ENCODE data around the gene SH2D3A. TPM values are rescaled to one million over a fixed set of nuclear protein-coding genes. Genes with fewer than 3 reads are reported as not detected.
"Not testable (repeated sequence)": the region's sequence is repeated elsewhere in the genome, so short reads cannot be mapped to it uniquely, and the experiment has no call there.

Gene SH2D3A
- total RNA-seq, 2 donors from 2014 or later, result 16.4 to 33.0 TPM

DNA sequence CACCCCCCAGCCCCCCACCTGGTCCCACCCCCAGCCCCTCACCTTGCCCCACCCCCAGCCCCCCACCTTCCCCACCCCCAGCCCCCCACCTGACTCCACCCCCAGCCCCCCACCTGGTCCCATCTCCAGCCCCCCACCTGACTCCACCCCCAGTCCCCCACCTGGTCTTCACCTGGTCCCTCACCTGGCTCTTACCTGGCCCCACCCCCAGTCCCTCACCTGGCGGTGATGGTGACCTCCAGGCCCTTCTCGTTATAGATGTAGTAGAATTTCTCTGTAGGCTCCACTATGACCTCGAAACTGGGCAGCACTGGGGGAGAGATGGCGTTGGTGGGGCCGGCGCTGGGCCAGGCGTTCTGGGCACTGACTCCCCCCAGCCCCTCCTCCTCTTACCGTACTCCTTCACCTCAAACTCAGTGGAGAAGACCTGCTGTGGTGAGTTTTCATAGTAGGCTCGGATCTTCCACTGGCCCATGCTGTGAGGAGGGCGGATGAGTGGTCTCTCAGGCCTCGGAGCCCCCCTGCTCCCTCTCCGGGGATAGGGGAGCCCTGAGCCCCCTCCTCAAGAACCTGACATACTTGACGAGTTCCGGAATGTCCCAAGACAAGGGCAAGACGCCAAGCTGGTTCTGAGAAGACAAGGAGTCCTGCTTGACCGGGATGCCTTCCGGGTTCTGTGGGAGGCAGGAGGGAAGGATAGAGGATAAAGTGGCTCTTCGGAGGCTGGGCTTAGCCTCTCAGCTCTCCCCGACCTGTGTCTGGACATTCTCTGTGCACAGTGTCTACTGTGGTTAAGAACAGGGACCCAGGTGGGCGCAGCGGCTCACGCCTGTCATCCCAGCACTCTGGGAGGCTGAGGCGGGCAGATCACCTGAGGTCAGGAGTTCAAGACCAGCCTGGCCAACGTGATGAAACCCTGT is 53.2 kb downstream of the SH2D3A start:
- DNase-seq (ENCODE audit: low spot score in 2 of 2) (no peak), ATAC-seq (no peak)
- peaks cover 5 to 9% of the 10 kb centered on the region in 2 donors for H3K9me3 Mint-ChIP-seq
- no peak overlapping the region for H3K27ac Mint-ChIP-seq
- peaks cover 0 to 7% of the 10 kb centered on the region in 2 donors for H3K36me3 Mint-ChIP-seq

DNA sequence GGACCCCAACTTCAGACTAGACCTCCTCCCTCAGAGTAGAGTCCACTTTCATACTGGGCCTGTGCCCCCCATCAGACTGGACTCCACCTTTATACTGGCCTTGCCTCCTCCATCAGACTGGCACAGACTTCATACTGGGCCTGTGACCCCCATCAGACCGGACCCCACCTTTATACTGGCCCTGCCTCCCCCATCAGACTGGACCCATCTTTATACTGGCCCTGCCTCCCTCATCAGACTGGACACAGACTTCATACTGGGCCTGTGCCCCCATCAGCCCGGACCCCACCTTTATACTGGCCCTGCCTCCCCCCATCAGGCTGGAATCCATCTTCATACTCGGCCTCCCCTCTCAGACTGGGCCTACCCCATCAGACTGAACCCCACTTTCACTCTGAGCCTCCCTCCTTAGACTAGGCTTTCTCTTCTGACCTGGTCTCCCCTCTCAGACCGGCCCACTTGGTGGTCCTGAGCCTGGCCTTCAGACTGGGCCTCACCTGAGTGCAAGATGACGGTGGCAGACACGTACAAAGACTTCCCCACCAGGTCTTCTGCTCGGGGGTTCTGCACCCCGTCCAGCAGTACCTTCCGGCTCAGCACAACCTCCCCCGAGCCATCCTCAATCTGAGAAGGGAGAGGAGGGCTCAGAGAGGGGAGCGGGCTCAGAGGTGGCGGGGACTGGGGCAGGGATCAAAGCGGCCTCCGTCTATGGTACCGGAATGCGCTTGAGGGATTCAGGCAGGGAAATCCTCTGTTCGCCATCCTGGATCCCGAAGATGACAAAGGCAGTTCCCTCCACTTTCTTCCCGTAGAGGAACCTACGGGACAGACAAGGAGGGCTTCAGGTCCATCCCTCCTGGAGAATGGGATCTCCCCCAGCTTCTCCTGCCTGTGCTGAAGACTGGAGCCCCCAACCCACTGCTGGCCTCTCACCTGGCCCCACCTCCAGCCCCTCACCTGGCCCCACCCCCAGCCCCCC is 54.3 kb downstream of the SH2D3A start:
- ATAC-seq (no peak), DNase-seq (ENCODE audit: low spot score in 2 of 2) (no peak)
- Mint-ChIP-seq H3K9me3 (peaks cover 5 to 9% of the 10 kb centered on the region in 2 donors), H3K36me3 (peaks cover 0 to 7% of the 10 kb centered on the region in 2 donors), H3K27ac (no peak overlapping the region)

DNA sequence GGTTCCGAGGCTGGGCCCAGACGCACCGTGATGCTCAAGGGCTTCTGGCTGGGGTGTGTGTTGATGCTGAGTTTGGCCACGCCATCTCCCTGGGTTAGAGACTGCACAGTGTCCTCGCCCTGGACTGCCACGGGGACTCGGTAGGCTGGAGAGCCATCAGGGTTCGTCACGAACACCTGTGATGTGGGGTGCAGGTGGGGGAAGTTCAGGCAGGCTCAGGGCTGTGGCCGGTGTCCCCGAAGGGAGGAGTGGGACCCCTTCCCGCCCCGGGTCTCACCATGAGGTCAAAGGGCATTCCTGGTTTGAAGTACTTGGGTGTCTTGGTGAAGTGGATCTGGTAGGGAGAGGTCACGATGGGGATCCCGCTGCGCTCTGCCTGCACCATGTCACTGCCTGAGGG is 55.0 kb downstream of the SH2D3A start:
- DNase-seq (ENCODE audit: low spot score in 2 of 2) (no peak), ATAC-seq (no peak)
- H3K9me3 Mint-ChIP-seq, result peaks cover under 1 to 2% of the 10 kb centered on the region in 2 donors
- peaks cover 0 to 1% of the 10 kb centered on the region in 2 donors for H3K36me3 Mint-ChIP-seq
- no peak overlapping the region for H3K27ac Mint-ChIP-seq

DNA sequence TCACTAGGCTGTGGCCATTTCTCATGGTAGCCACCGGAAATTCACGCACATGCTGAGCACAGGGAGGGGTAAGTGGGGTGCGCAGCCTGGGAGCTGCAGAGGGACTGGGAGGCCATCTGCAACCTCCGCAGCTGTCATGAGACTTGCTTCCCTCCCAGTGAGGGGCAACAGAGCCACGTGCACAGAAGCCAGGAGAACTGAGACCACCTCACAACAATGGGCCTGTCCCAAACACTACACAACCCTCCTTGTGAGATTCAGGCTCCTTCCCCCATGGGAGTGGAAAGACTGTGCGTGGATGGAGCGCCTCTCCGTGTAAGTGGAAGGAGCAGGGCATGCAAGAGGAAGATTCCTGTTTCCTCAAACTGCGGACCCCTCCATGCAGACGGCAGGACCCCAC is 55.6 kb downstream of the SH2D3A start:
- DNase-seq (ENCODE audit: low spot score in 2 of 2) (no peak), ATAC-seq (no peak)
- H3K36me3 Mint-ChIP-seq, result no peaks in the 10 kb centered on the region
- H3K27ac Mint-ChIP-seq, result no peak overlapping the region
- no peaks in the 10 kb centered on the region for H3K9me3 Mint-ChIP-seq

GRCh38 chr19:6711078-6711361 is 56.2 kb downstream of the SH2D3A start:
- Mint-ChIP-seq H3K27ac (no peak overlapping the region), H3K36me3 (no peaks in the 10 kb centered on the region), H3K9me3 (no peaks in the 10 kb centered on the region)
- DNase-seq (ENCODE audit: low spot score in 2 of 2) (no peak), ATAC-seq (no peak)

GRCh38 chr19:6710273-6711077 is 56.8 kb downstream of the SH2D3A start:
- peak overlapping the region in 1 of 2 donors; percentile 16 for H3K27ac Mint-ChIP-seq
- H3K9me3 Mint-ChIP-seq, result no peaks in the 10 kb centered on the region
- ATAC-seq (peak; percentile 26 to 56), DNase-seq (ENCODE audit: low spot score in 2 of 2) (no peak)
- H3K36me3 Mint-ChIP-seq, result no peaks in the 10 kb centered on the region

- DNase-seq (ENCODE audit: low spot score in 2 of 2) (no peak), ATAC-seq (no peak)
- Mint-ChIP-seq H3K27ac (no peak overlapping the region), H3K36me3 (no peaks in the 10 kb centered on the region), H3K9me3 (no peaks in the 10 kb centered on the region)
These were observed 57.7 kb downstream of the SH2D3A start for GRCh38 chr19:6709549-6709948.

DNA sequence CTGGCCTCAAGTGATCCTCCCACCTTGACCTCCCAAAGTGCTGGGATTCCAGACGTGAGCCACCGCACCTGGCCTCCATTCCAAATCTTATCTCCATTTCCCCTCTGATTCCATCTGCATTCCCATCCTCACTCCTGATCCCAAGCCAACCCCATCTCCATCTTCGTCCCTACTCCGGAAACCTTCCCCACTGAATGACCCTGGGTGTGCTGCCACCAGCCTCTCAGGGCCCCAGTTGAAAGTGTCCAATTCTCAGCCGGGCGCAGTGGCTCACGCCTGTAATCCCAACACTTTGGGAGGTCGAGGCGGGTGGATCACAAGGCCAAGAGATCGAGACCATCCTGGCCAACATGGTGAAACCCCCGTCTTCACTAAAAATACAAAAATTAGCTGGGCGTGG is 58.3 kb downstream of the SH2D3A start:
- H3K36me3 Mint-ChIP-seq; H3K27ac Mint-ChIP-seq; ATAC-seq; DNase-seq (ENCODE audit: low spot score in 2 of 2); H3K9me3 Mint-ChIP-seq: not testable (repeated sequence)

- no peak for DNase-seq (ENCODE audit: low spot score in 2 of 2)
- no peak for ATAC-seq
- H3K27ac Mint-ChIP-seq, result peak overlapping the region in 1 of 2 donors; percentile 46
- H3K36me3 Mint-ChIP-seq, result no peaks in the 10 kb centered on the region
- no peaks in the 10 kb centered on the region for H3K9me3 Mint-ChIP-seq
These were observed 58.9 kb downstream of the SH2D3A start for GRCh38 chr19:6708346-6708745.

GRCh38 chr19:6707658-6708018 is 59.6 kb downstream of the SH2D3A start:
- H3K27ac Mint-ChIP-seq, result no peak overlapping the region
- H3K9me3 Mint-ChIP-seq, result no peaks in the 10 kb centered on the region
- ATAC-seq, result no peak
- no peak for DNase-seq (ENCODE audit: low spot score in 2 of 2)
- H3K36me3 Mint-ChIP-seq, result no peaks in the 10 kb centered on the region

GRCh38 chr19:6707011-6707657 is 60.1 kb downstream of the SH2D3A start:
- Mint-ChIP-seq H3K9me3 (no peaks in the 10 kb centered on the region), H3K27ac (no peak overlapping the region), H3K36me3 (no peaks in the 10 kb centered on the region)
- no peak for ATAC-seq
- no peak for DNase-seq (ENCODE audit: low spot score in 2 of 2)

GRCh38 chr19:6706633-6706958 is 60.6 kb downstream of the SH2D3A start:
- Mint-ChIP-seq H3K36me3 (no peaks in the 10 kb centered on the region), H3K9me3 (no peaks in the 10 kb centered on the region)

GRCh38 chr19:6705931-6706632 is 61.2 kb downstream of the SH2D3A start:
- Mint-ChIP-seq H3K27ac (no peak overlapping the region), H3K9me3 (no peaks in the 10 kb centered on the region), H3K36me3 (no peaks in the 10 kb centered on the region)
- no peak for ATAC-seq
- DNase-seq (ENCODE audit: low spot score in 2 of 2), result no peak

More at GRCh38 chr19:6706633-6706958, 60.6 kb downstream of the SH2D3A start:
- H3K27ac Mint-ChIP-seq, result no peak overlapping the region
- no peak for DNase-seq (ENCODE audit: low spot score in 2 of 2)
- no peak for ATAC-seq
